WERI-Rb-1 (cell line): ENCODE measurements around the gene CRYL1.

Source experiments
- DNase-seq: peaks from one replicate; pipeline ENCODE4 v3.0.0-alpha.2; 2020
- H3K27ac ChIP-seq: fragments of 250-450 bp; sonication (Bioruptor Pico); 2 replicates; pipeline ENCODE4 v1.5.1; 2020; ENCODE audit warnings: mild to moderate bottlenecking, moderate library complexity
- H3K27me3 ChIP-seq: fragments of 250-450 bp; sonication (Bioruptor Pico); 2 replicates; pipeline ENCODE4 v1.5.1; 2021; ENCODE audit warnings: mild to moderate bottlenecking, low read depth, moderate library complexity; ENCODE audit not compliant: insufficient read depth, severe bottlenecking
- H3K36me3 ChIP-seq: fragments of 250-450 bp; sonication (Bioruptor Pico); 2 replicates; pipeline ENCODE4 v1.5.1; 2020; ENCODE audit warnings: mild to moderate bottlenecking, moderate library complexity
- H3K4me3 ChIP-seq: 2 replicates; pipeline ENCODE4 v1.5.1; 2011; ENCODE audit warnings: low read depth, mild to moderate bottlenecking, control low read depth, low read length
- H3K9me3 ChIP-seq: fragments of 250-450 bp; sonication (Bioruptor Pico); 2 replicates; pipeline ENCODE4 v1.5.1; 2021; ENCODE audit warnings: mild to moderate bottlenecking, moderate library complexity; ENCODE audit not compliant: severe bottlenecking
- TF ChIP-seq, protein P1 (sequence below): IDR thresholded peaks from 2 replicates; pipeline ENCODE4 v1.5.1; 2011; ENCODE audit warnings: low read depth, mild to moderate bottlenecking, control low read depth, inconsistent platforms, low read length

CRYL1 gene

GRCh38 chr13:20424949-20425348 is 100.7 kb downstream of the CRYL1 start:
- Histone ChIP-seq H3K27ac (no peak overlapping the region), H3K9me3 (peaks cover 2% of the 10 kb centered on the region), H3K27me3 (peaks cover 65% of the 10 kb centered on the region), H3K36me3 (no peaks in the 10 kb centered on the region), H3K4me3 (no peak overlapping the region)
- TF ChIP-seq, protein P1, sequence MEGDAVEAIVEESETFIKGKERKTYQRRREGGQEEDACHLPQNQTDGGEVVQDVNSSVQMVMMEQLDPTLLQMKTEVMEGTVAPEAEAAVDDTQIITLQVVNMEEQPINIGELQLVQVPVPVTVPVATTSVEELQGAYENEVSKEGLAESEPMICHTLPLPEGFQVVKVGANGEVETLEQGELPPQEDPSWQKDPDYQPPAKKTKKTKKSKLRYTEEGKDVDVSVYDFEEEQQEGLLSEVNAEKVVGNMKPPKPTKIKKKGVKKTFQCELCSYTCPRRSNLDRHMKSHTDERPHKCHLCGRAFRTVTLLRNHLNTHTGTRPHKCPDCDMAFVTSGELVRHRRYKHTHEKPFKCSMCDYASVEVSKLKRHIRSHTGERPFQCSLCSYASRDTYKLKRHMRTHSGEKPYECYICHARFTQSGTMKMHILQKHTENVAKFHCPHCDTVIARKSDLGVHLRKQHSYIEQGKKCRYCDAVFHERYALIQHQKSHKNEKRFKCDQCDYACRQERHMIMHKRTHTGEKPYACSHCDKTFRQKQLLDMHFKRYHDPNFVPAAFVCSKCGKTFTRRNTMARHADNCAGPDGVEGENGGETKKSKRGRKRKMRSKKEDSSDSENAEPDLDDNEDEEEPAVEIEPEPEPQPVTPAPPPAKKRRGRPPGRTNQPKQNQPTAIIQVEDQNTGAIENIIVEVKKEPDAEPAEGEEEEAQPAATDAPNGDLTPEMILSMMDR: no peak
- DNase-seq: no peak

- no peak overlapping the region for H3K4me3 ChIP-seq
- H3K9me3 ChIP-seq: peaks cover 2% of the 10 kb centered on the region
- no peak overlapping the region for H3K27ac ChIP-seq
- TF ChIP-seq, protein P1: no peak
- no peak for DNase-seq
- peaks cover 62% of the 10 kb centered on the region for H3K27me3 ChIP-seq
- no peaks in the 10 kb centered on the region for H3K36me3 ChIP-seq
These were observed 101.2 kb downstream of the CRYL1 start for GRCh38 chr13:20424559-20424852.

- no peak overlapping the region for H3K27ac ChIP-seq
- TF ChIP-seq, protein P1: no peak
These were observed 103.3 kb downstream of the CRYL1 start for GRCh38 chr13:20422362-20422761.

GRCh38 chr13:20420938-20421337 is 104.7 kb downstream of the CRYL1 start:
- peaks cover 63% of the 10 kb centered on the region for H3K27me3 ChIP-seq
- no peak overlapping the region for H3K27ac ChIP-seq

More at GRCh38 chr13:20422362-20422761, 103.3 kb downstream of the CRYL1 start:
- Histone ChIP-seq H3K27me3 (peaks cover 67% of the 10 kb centered on the region), H3K9me3 (no peaks in the 10 kb centered on the region), H3K4me3 (no peak overlapping the region), H3K36me3 (no peaks in the 10 kb centered on the region)
- DNase-seq: no peak

DNA sequence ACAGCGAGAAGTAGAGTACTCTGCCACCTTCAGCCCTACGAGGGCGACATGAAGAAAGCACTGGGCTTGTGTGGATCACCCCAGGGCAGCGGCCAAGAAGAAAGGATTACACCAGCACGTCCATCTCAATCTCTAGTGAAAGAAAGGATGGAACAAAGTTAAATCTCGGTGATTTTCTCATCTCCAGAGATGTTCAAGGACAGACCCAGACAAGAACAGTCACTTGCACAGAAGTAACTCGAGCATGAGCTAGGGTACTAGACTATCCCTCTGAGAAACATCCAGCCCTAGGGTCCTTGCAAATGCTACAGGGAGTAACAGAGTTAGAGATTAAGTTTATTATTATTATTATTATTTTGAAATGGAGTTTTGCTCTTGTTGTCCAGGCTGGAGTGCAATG is 106.7 kb downstream of the CRYL1 start:
- Histone ChIP-seq H3K4me3 (no peak overlapping the region), H3K27me3 (peaks cover 64% of the 10 kb centered on the region), H3K27ac (no peak overlapping the region), H3K9me3 (no peaks in the 10 kb centered on the region), H3K36me3 (no peaks in the 10 kb centered on the region)
- TF ChIP-seq, protein P1: no peak
- DNase-seq: no peak

More at GRCh38 chr13:20420938-20421337, 104.7 kb downstream of the CRYL1 start:
- H3K9me3 ChIP-seq: no peaks in the 10 kb centered on the region
- TF ChIP-seq, protein P1: no peak
- H3K36me3 ChIP-seq: no peaks in the 10 kb centered on the region
- no peak for DNase-seq
- no peak overlapping the region for H3K4me3 ChIP-seq

GRCh38 chr13:20416223-20416745 is 109.4 kb downstream of the CRYL1 start:
- Histone ChIP-seq H3K27ac (no peak overlapping the region), H3K4me3 (no peak overlapping the region), H3K36me3 (no peaks in the 10 kb centered on the region), H3K27me3 (peaks cover 66% of the 10 kb centered on the region), H3K9me3 (no peaks in the 10 kb centered on the region)
- no peak for DNase-seq
- TF ChIP-seq, protein P1: no peak
